ENCODE results near the gene SEPTIN14. TPM values are rescaled to one million over a fixed set of nuclear protein-coding genes. Genes with fewer than 3 reads are reported as not detected.
"Not testable (repeated sequence)": the region's sequence is repeated elsewhere in the genome, so short reads cannot be mapped to it uniquely, and the experiment has no call there.

SEPTIN14 gene
- total and polyA plus RNA-seq, 2 experiments from 2014 or later, result not detected

- H3K4me1 ChIP-seq (ENCODE audit: insufficient read depth), result no peaks in the 10 kb centered on the region
- H3K4me3 ChIP-seq, result no peak overlapping the region
- H3F3A ChIP-seq (replicated peaks; ENCODE audit: low read depth), result no peaks in the 10 kb centered on the region
- no peaks in the 10 kb centered on the region for H3K36me3 ChIP-seq (ENCODE audit: insufficient read depth)
- no peak overlapping the region for H3K4me2 ChIP-seq
- DNase-seq (ENCODE audit: low spot score) (no peak), ATAC-seq (no peak)
- no peak overlapping the region for H3K27ac Mint-ChIP-seq
- H4K20me1 ChIP-seq (replicated peaks; ENCODE audit: insufficient read depth), result no peaks in the 10 kb centered on the region
- H3K4me3 Mint-ChIP-seq, result no peak overlapping the region
- H3K9me3 Mint-ChIP-seq, result peaks cover 83% of the 10 kb centered on the region
- no peak overlapping the region for H3K27ac ChIP-seq (ENCODE audit: low read depth)
- H3K36me3 Mint-ChIP-seq (ENCODE audit: low read depth), result peaks cover 10% of the 10 kb centered on the region
- TF ChIP-seq JUNB (IDR thresholded peaks at IDR 0.05; ENCODE audit: unreplicated experiment) (no peak), EZH2phosphoT487 (IDR thresholded peaks at IDR 0.05; ENCODE audit: unreplicated experiment) (no peak), STAT1 (IDR thresholded peaks at IDR 0.05; ENCODE audit: unreplicated experiment) (no peak), CREB1 (CRISPR knock-in tag; IDR thresholded peaks at IDR 0.05; ENCODE audit: low read depth) (no peak), ZNF114 (CRISPR knock-in tag; IDR thresholded peaks at IDR 0.05) (no peak), POLR2AphosphoS5 (IDR thresholded peaks at IDR 0.05; ENCODE audit: low read depth) (no peak), REST (IDR thresholded peaks at IDR 0.05; ENCODE audit: unreplicated experiment) (no peak), ZNF462 (CRISPR knock-in tag; IDR thresholded peaks at IDR 0.05) (no peak)
- no peak overlapping the region for H2AFZ ChIP-seq
- peaks cover 2% of the 10 kb centered on the region for H3K27me3 Mint-ChIP-seq (ENCODE audit: insufficient read depth, low read depth, poor library complexity)
- H3K9me2 ChIP-seq (ENCODE audit: insufficient read depth), result no peaks in the 10 kb centered on the region
- no peaks in the 10 kb centered on the region for H3K27me3 ChIP-seq (ENCODE audit: insufficient read depth)
- H3K4me1 Mint-ChIP-seq, result no peaks in the 10 kb centered on the region
- H3K79me2 ChIP-seq (replicated peaks; ENCODE audit: insufficient read depth), result no peaks in the 10 kb centered on the region
Measured at GRCh38 chr7:55786901-55787300, 75.7 kb downstream of the SEPTIN14 start.

GRCh38 chr7:55785444-55785843 is 77.1 kb downstream of the SEPTIN14 start:
- H3K27ac ChIP-seq (ENCODE audit: low read depth); H2AFZ ChIP-seq; H3K9me2 ChIP-seq (ENCODE audit: insufficient read depth); H3K27me3 Mint-ChIP-seq (ENCODE audit: insufficient read depth, low read depth, poor library complexity); H3K4me1 Mint-ChIP-seq; ATAC-seq; H3K79me2 ChIP-seq (replicated peaks; ENCODE audit: insufficient read depth); H3K4me3 Mint-ChIP-seq; H3K4me1 ChIP-seq (ENCODE audit: insufficient read depth); H3K27me3 ChIP-seq (ENCODE audit: insufficient read depth); H4K20me1 ChIP-seq (replicated peaks; ENCODE audit: insufficient read depth); DNase-seq (ENCODE audit: low spot score); H3F3A ChIP-seq (replicated peaks; ENCODE audit: low read depth); H3K4me3 ChIP-seq; H3K27ac Mint-ChIP-seq; H3K36me3 ChIP-seq (ENCODE audit: insufficient read depth); H3K4me2 ChIP-seq: not testable (repeated sequence)
- peaks cover 83% of the 10 kb centered on the region for H3K9me3 Mint-ChIP-seq
- H3K36me3 Mint-ChIP-seq (ENCODE audit: low read depth), result peaks cover 13% of the 10 kb centered on the region
